OCI-LY1 (cell line): ENCODE results near the gene PDZD11.
A peak's percentile ranks its signal among the peaks of the same experiment; 100 is the strongest.

Experiments
- H2AFZ ChIP-seq: fragments of 200-600 bp; sonication (generic), shearing (Covaris generic); 2 replicates; pipeline ENCODE4 v1.6.0; 2014; ENCODE audit warnings: antibody characterized with exemption, mild to moderate bottlenecking, low read length
- H3F3A ChIP-seq: fragments of 200-600 bp; sonication (generic), shearing (Covaris generic); 2 replicates; pipeline ENCODE4 v1.6.0; 2014; ENCODE audit warnings: mild to moderate bottlenecking, antibody characterized with exemption, low read length, moderate library complexity; ENCODE audit not compliant: insufficient read depth
- H3K27ac ChIP-seq: fragments of 200-600 bp; sonication (generic); 2 replicates; pipeline ENCODE4 v1.5.1; 2014; ENCODE audit warnings: low read length, mixed run types, mild to moderate bottlenecking, low read depth; ENCODE audit not compliant: poor library complexity, severe bottlenecking
- H3K27me3 ChIP-seq: fragments of 200-600 bp; sonication (generic); 2 replicates; pipeline ENCODE4 v1.6.0; 2014; ENCODE audit warnings: antibody characterized with exemption, mild to moderate bottlenecking, low read length, moderate library complexity; ENCODE audit not compliant: insufficient read depth
- H3K36me3 ChIP-seq: fragments of 200-600 bp; sonication (generic); 2 replicates; pipeline ENCODE4 v1.6.1; 2014; ENCODE audit warnings: mild to moderate bottlenecking, antibody characterized with exemption, low read length, moderate library complexity, mixed read lengths; ENCODE audit not compliant: insufficient read depth
- H3K4me1 ChIP-seq: fragments of 200-600 bp; sonication (generic); 2 replicates; pipeline ENCODE4 v1.5.1; 2014; ENCODE audit warnings: mild to moderate bottlenecking, low read length, moderate library complexity; ENCODE audit not compliant: insufficient read depth, severe bottlenecking
- H3K4me2 ChIP-seq: fragments of 200-600 bp; sonication (generic), shearing (Covaris generic); 2 replicates; pipeline ENCODE4 v1.6.1; 2014; ENCODE audit warnings: low read length
- H3K4me3 ChIP-seq: fragments of 200-600 bp; sonication (generic); 2 replicates; pipeline ENCODE4 v1.5.1; 2014; ENCODE audit warnings: low read length, low read depth, mild to moderate bottlenecking, mixed read lengths; ENCODE audit not compliant: poor library complexity, severe bottlenecking
- H3K79me2 ChIP-seq: fragments of 200-600 bp; shearing (Covaris generic); 2 replicates; pipeline ENCODE4 v1.6.1; 2016; ENCODE audit warnings: mixed run types, low read length, mixed read lengths; ENCODE audit not compliant: insufficient read depth
- H3K9ac ChIP-seq: fragments of 200-600 bp; sonication (generic), shearing (Covaris generic); 2 replicates; pipeline ENCODE4 v1.6.1; 2014; ENCODE audit warnings: mild to moderate bottlenecking, low read length, mixed read lengths
- H3K9me2 ChIP-seq: fragments of 200-600 bp; sonication (generic), shearing (Covaris generic); 2 replicates; pipeline ENCODE4 v1.6.1; 2014; ENCODE audit warnings: low read depth, mild to moderate bottlenecking, low read length, mixed read lengths
- H3K9me3 ChIP-seq: fragments of 200-600 bp; shearing (Covaris generic); 2 replicates; pipeline ENCODE4 v1.6.1; 2014; ENCODE audit warnings: low read length, mixed read lengths
- H4K20me1 ChIP-seq: fragments of 200-600 bp; sonication (generic), shearing (Covaris generic); 2 replicates; pipeline ENCODE4 v1.6.0; 2016; ENCODE audit warnings: mild to moderate bottlenecking, low read length; ENCODE audit not compliant: insufficient read depth
- EZH2 ChIP-seq: fragments of 200-600 bp; sonication (generic), shearing (Covaris generic); IDR thresholded peaks from 2 replicates; pipeline ENCODE4 v1.8.0; 2017; ENCODE audit warnings: borderline replicate concordance, mixed run types, mild to moderate bottlenecking, antibody characterized with exemption, low read length, moderate library complexity, mixed read lengths
- TF ChIP-seq, protein P1 (sequence below): fragments of 200-600 bp; sonication (generic), shearing (Covaris generic); IDR thresholded peaks from 2 replicates; pipeline ENCODE4 v1.5.1; 2017; ENCODE audit warnings: mild to moderate bottlenecking, antibody characterized with exemption, low read length, moderate library complexity, mixed read lengths

PDZD11 gene

GRCh38 chrX:70293621-70294020, 3.9 kb upstream of the PDZD11 start:
- Histone ChIP-seq H3K79me2 (peaks cover 19% of the 10 kb centered on the region), H3F3A (no peaks in the 10 kb centered on the region), H3K4me3 (no peak overlapping the region), H3K9me2 (no peaks in the 10 kb centered on the region), H3K4me2 (no peak overlapping the region), H3K9ac (no peak overlapping the region), H3K36me3 (peaks cover 35% of the 10 kb centered on the region), H2AFZ (no peak overlapping the region), H3K27me3 (no peaks in the 10 kb centered on the region), H3K9me3 (no peaks in the 10 kb centered on the region), H4K20me1 (no peaks in the 10 kb centered on the region), H3K27ac (no peak overlapping the region), H3K4me1 (peaks cover 28% of the 10 kb centered on the region)
- no peak for TF ChIP-seq EZH2
- TF ChIP-seq, protein P1, sequence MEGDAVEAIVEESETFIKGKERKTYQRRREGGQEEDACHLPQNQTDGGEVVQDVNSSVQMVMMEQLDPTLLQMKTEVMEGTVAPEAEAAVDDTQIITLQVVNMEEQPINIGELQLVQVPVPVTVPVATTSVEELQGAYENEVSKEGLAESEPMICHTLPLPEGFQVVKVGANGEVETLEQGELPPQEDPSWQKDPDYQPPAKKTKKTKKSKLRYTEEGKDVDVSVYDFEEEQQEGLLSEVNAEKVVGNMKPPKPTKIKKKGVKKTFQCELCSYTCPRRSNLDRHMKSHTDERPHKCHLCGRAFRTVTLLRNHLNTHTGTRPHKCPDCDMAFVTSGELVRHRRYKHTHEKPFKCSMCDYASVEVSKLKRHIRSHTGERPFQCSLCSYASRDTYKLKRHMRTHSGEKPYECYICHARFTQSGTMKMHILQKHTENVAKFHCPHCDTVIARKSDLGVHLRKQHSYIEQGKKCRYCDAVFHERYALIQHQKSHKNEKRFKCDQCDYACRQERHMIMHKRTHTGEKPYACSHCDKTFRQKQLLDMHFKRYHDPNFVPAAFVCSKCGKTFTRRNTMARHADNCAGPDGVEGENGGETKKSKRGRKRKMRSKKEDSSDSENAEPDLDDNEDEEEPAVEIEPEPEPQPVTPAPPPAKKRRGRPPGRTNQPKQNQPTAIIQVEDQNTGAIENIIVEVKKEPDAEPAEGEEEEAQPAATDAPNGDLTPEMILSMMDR: no peak

GRCh38 chrX:70292788-70293187, 3.1 kb upstream of the PDZD11 start:
- Histone ChIP-seq H2AFZ (no peak overlapping the region), H3K4me3 (no peak overlapping the region), H3K79me2 (peaks cover 19% of the 10 kb centered on the region)

DNA sequence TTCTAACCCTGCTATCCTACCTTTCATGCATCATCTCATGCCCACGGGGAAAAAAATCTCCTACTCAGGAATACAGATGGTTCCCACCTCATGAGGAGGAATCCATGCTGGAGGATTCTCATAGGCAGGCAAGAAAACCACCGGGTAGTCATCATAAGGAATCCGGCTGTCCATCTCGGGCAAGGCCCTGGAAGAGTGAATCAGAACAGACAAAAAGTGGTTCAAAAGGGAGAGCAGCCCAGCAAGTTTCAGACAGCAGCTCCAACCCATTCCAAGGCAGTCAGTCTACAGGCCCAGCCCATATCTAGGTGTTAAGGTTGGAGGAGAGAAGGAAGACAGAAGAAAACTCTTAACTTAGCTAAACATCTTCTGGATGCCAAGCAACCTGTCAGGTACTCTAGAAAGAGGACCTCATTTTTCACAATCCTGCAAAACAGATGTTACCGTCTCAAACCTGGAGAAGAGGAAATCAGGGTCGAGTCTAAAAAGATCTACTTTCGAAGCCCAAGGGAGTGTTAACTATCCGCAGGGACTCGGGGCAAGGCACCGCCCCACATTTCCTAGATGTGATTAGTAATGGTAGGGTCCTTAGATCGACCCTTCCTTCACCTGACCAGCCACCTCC, 447 bp downstream of the PDZD11 start:
- H3K27me3 ChIP-seq: no peaks in the 10 kb centered on the region
- peaks cover 19% of the 10 kb centered on the region for H3K79me2 ChIP-seq

More at GRCh38 chrX:70292788-70293187, 3.1 kb upstream of the PDZD11 start:
- Histone ChIP-seq H3K9ac (no peak overlapping the region), H3K9me2 (no peaks in the 10 kb centered on the region), H4K20me1 (no peaks in the 10 kb centered on the region), H3F3A (no peaks in the 10 kb centered on the region), H3K27me3 (no peaks in the 10 kb centered on the region), H3K27ac (no peak overlapping the region), H3K9me3 (no peaks in the 10 kb centered on the region), H3K4me2 (peak overlapping the region; percentile 85; the same call in 1 of the 2 replicates), H3K36me3 (peaks cover 35% of the 10 kb centered on the region), H3K4me1 (peaks cover 28% of the 10 kb centered on the region)
- TF ChIP-seq, protein P1: no peak
- TF ChIP-seq EZH2: no peak

More for the DNA sequence above, 447 bp downstream of the PDZD11 start:
- peak overlapping the region; percentile 87 for H3K9ac ChIP-seq
- H3K9me2 ChIP-seq: no peaks in the 10 kb centered on the region
- H2AFZ ChIP-seq: no peak overlapping the region
- TF ChIP-seq EZH2: no peak
- TF ChIP-seq, protein P1: no peak
- no peaks in the 10 kb centered on the region for H3K9me3 ChIP-seq
- H3K36me3 ChIP-seq: peaks cover 27% of the 10 kb centered on the region
- no peak overlapping the region for H3K27ac ChIP-seq
- no peaks in the 10 kb centered on the region for H3F3A ChIP-seq
- H3K4me2 ChIP-seq: peak overlapping the region; percentile 85
- peak overlapping the region; percentile 94 for H3K4me3 ChIP-seq
- no peaks in the 10 kb centered on the region for H4K20me1 ChIP-seq
- peaks cover 28% of the 10 kb centered on the region for H3K4me1 ChIP-seq
